PC-9 (cell line): ENCODE results near the gene NECAP2. TPM values are rescaled to one million over a fixed set of nuclear protein-coding genes. Genes with fewer than 3 reads are reported as not detected.
"Not testable (repeated sequence)": the region's sequence is repeated elsewhere in the genome, so short reads cannot be mapped to it uniquely, and the experiment has no call there.

Experiments
- BruUV-seq: library from RNA; stranded (reverse); fragments of 400-500 nt; replicated peaks from 2 replicates; lab custom pipeline; 2021; lab: Mats Ljungman, UMichigan
- CTCF ChIA-PET: fragments of 300-600 bp; sonication (Branson Sonifier 250); formaldehyde crosslinking; loops from one replicate; lab custom pipeline; 2022; ENCODE audit warnings: antibody characterized with exemption; lab: Charles Lee
- POLR2A ChIA-PET: fragments of 300-600 bp; sonication (Branson Sonifier 250); formaldehyde crosslinking; loops from one replicate; lab custom pipeline; 2022; ENCODE audit warnings: antibody characterized with exemption; ENCODE audit not compliant: unreplicated experiment; lab: Charles Lee
- DNase-seq, 2 experiments: peaks; one replicate each; pipeline versions ENCODE4 v3.0.0 to v3.0.0-alpha.2; 2015 to 2022; ENCODE audit warnings: mixed read lengths in 1 of 2
- H2AFZ ChIP-seq: fragments of 200-600 bp; sonication (generic); 2 replicates; pipeline ENCODE4 v1.8.1; 2017; ENCODE audit warnings: antibody characterized with exemption
- H3F3A ChIP-seq: fragments of 200-600 bp; sonication (generic); 2 replicates; pipeline ENCODE4 v1.8.1; 2017; ENCODE audit warnings: antibody characterized with exemption, mild to moderate bottlenecking, low read depth; ENCODE audit not compliant: insufficient read depth
- H3K27ac ChIP-seq: fragments of 200-600 bp; sonication (generic); 2 replicates; pipeline ENCODE4 v1.6.1; 2016; ENCODE audit warnings: mixed run types
- H3K27me3 ChIP-seq: fragments of 200-600 bp; sonication (generic); 2 replicates; pipeline ENCODE4 v1.6.1; 2016; ENCODE audit warnings: low read depth, mixed run types; ENCODE audit not compliant: insufficient read depth
- H3K36me3 ChIP-seq: fragments of 200-600 bp; sonication (generic); 2 replicates; pipeline ENCODE4 v1.6.1; 2016; ENCODE audit warnings: low read depth, mixed run types
- H3K4me1 ChIP-seq: fragments of 200-600 bp; sonication (generic); replicated peaks from 2 replicates; pipeline ENCODE4 v1.6.1; 2016; ENCODE audit warnings: mixed run types; ENCODE audit not compliant: insufficient read depth
- H3K4me2 ChIP-seq: fragments of 200-600 bp; sonication (generic); 2 replicates; pipeline ENCODE4 v1.6.1; 2017; ENCODE audit warnings: mixed run types
- H3K4me3 ChIP-seq: fragments of 200-600 bp; sonication (generic); 2 replicates; pipeline ENCODE4 v1.6.1; 2016; ENCODE audit warnings: mixed run types
- H3K79me2 ChIP-seq: fragments of 200-600 bp; sonication (generic); 2 replicates; pipeline ENCODE4 v1.6.1; 2017; ENCODE audit warnings: low read depth, mixed run types
- H3K9me2 ChIP-seq: fragments of 200-600 bp; sonication (generic); 2 replicates; pipeline ENCODE4 v1.8.1; 2017; ENCODE audit warnings: mild to moderate bottlenecking; ENCODE audit not compliant: insufficient read depth
- H3K9me3 ChIP-seq: fragments of 200-600 bp; sonication (generic); 2 replicates; pipeline ENCODE4 v1.8.1; 2016; ENCODE audit warnings: low read depth; ENCODE audit not compliant: insufficient read depth
- H4K20me1 ChIP-seq: fragments of 200-600 bp; sonication (generic); 2 replicates; pipeline ENCODE4 v1.8.1; 2017; ENCODE audit not compliant: insufficient read depth
- EZH2 ChIP-seq: fragments of 200-600 bp; sonication (generic); IDR thresholded peaks from 2 replicates; pipeline ENCODE4 v1.8.0; 2017; ENCODE audit warnings: antibody characterized with exemption, low read depth
- intact Hi-C: fragments of 100-400 bp; cut with micrococcal nuclease; formaldehyde crosslinking; loops from one replicate; pipeline ENCODE4 v1.10.0; 2022; ENCODE audit not compliant: unreplicated experiment
- total RNA-seq: library from RNA; stranded (reverse); gene quantifications from 2 replicates; pipeline ENCODE4 v1.2.3, GENCODE V29; 2021
- TF ChIP-seq, protein P1 (sequence below): fragments of 200-600 bp; sonication (generic); conservative IDR thresholded peaks from 2 replicates; pipeline ENCODE4 v1.6.1; 2017; ENCODE audit warnings: mixed run types, antibody characterized with exemption, mild to moderate bottlenecking, moderate library complexity

NECAP2 gene
- total RNA-seq, 1 experiment from 2014 or later, result 49.6 TPM

DNA sequence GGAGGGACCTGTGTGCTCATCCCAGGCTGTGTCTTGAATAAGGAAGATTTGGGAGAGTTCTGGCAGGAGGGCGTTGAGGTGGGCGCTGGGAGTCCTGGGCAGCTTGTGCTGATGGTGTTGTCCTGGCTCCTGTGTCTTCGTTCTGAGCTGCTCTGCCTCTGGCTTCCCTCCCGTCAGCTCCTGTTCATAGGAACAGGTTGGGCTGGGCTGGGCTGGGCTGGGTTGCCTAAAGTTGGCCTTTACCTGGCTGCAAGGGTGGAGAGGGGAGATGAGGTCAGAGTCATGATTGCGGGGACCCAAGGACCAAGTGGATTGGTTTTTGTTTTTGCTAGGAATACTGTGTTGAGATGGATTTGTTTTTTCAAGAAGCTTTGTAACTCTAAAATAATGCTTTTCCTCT is 9.1 kb downstream of the NECAP2 start:
- no peaks in the 10 kb centered on the region for H3K36me3 ChIP-seq
- intact Hi-C loops, result no loop called here
- no peak for DNase-seq
- H4K20me1 ChIP-seq, result no peaks in the 10 kb centered on the region
- H3K9me2 ChIP-seq, result no peaks in the 10 kb centered on the region
- no TSS peak for BruUV-seq
- no peaks in the 10 kb centered on the region for H3K79me2 ChIP-seq
- no peaks in the 10 kb centered on the region for H3K4me1 ChIP-seq
- no peaks in the 10 kb centered on the region for H3F3A ChIP-seq
- POLR2A ChIA-PET, result no interaction called here
- H3K27ac ChIP-seq, result no peak overlapping the region
- no peak overlapping the region for H3K4me3 ChIP-seq
- H3K27me3 ChIP-seq, result no peaks in the 10 kb centered on the region
- no peak overlapping the region for H2AFZ ChIP-seq
- H3K9me3 ChIP-seq, result no peaks in the 10 kb centered on the region
- CTCF ChIA-PET, result no interaction called here
- TF ChIP-seq, protein P1, sequence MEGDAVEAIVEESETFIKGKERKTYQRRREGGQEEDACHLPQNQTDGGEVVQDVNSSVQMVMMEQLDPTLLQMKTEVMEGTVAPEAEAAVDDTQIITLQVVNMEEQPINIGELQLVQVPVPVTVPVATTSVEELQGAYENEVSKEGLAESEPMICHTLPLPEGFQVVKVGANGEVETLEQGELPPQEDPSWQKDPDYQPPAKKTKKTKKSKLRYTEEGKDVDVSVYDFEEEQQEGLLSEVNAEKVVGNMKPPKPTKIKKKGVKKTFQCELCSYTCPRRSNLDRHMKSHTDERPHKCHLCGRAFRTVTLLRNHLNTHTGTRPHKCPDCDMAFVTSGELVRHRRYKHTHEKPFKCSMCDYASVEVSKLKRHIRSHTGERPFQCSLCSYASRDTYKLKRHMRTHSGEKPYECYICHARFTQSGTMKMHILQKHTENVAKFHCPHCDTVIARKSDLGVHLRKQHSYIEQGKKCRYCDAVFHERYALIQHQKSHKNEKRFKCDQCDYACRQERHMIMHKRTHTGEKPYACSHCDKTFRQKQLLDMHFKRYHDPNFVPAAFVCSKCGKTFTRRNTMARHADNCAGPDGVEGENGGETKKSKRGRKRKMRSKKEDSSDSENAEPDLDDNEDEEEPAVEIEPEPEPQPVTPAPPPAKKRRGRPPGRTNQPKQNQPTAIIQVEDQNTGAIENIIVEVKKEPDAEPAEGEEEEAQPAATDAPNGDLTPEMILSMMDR, result no peak
- TF ChIP-seq EZH2, result no peak
- no peak overlapping the region for H3K4me2 ChIP-seq

- Histone ChIP-seq H3K4me3 (no peak overlapping the region), H3F3A (no peaks in the 10 kb centered on the region), H3K27ac (no peak overlapping the region), H3K79me2 (no peaks in the 10 kb centered on the region), H3K4me1 (no peaks in the 10 kb centered on the region), H3K9me3 (no peaks in the 10 kb centered on the region), H3K36me3 (no peaks in the 10 kb centered on the region), H2AFZ (no peak overlapping the region), H4K20me1 (no peaks in the 10 kb centered on the region), H3K9me2 (no peaks in the 10 kb centered on the region), H3K4me2 (no peak overlapping the region), H3K27me3 (no peaks in the 10 kb centered on the region)
- BruUV-seq, result no TSS peak
- DNase-seq, result no peak
- CTCF ChIA-PET, result no interaction called here
- intact Hi-C loops, result no loop called here
- POLR2A ChIA-PET, result no interaction called here
- TF ChIP-seq, protein P1, result no peak
- no peak for TF ChIP-seq EZH2
Measured at GRCh38 chr1:16450863-16451481, 10.4 kb downstream of the NECAP2 start.

GRCh38 chr1:16451841-16452528 is 11.5 kb downstream of the NECAP2 start:
- H3K9me3 ChIP-seq, result no peaks in the 10 kb centered on the region
- no peaks in the 10 kb centered on the region for H3K9me2 ChIP-seq
- no peaks in the 10 kb centered on the region for H3F3A ChIP-seq
- no peaks in the 10 kb centered on the region for H3K27me3 ChIP-seq
- no peak overlapping the region for H2AFZ ChIP-seq
- no peak overlapping the region for H3K4me2 ChIP-seq
- no peaks in the 10 kb centered on the region for H3K36me3 ChIP-seq
- CTCF ChIA-PET, result no interaction called here
- no TSS peak for BruUV-seq
- H3K4me1 ChIP-seq, result no peaks in the 10 kb centered on the region
- TF ChIP-seq, protein P1, result no peak
- no peak for TF ChIP-seq EZH2
- no peak overlapping the region for H3K4me3 ChIP-seq
- DNase-seq, result no peak
- H3K79me2 ChIP-seq, result no peaks in the 10 kb centered on the region
- H4K20me1 ChIP-seq, result no peaks in the 10 kb centered on the region
- intact Hi-C loops, result no loop called here
- H3K27ac ChIP-seq, result no peak overlapping the region
- POLR2A ChIA-PET, result no interaction called here

DNA sequence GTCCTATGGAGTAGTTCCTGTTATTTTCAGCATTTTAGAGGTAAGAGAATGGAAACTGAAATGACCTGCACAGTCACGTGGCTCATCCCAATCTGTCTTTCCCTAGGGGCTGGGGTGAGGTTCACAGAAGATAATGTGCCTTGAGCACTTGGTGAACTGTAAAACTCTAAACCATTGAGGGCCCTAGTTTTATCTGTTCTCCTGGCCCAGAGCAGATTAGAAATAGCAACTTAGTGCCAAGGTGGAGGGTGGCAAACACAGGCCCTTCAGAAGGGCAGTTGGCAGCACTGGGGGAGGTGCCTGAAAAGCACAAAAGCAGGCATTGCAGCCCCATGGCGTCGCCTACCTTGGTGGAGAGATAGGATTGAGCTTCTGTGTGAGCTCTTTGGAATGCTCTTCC is 14.4 kb downstream of the NECAP2 start:
- H3K9me3 ChIP-seq, CTCF ChIA-PET, H3K9me2 ChIP-seq, H3K4me1 ChIP-seq, H3K4me2 ChIP-seq, intact Hi-C loops, H3K4me3 ChIP-seq, BruUV-seq, POLR2A ChIA-PET, H2AFZ ChIP-seq, H3K36me3 ChIP-seq, H3K27ac ChIP-seq, H3K27me3 ChIP-seq, DNase-seq, H4K20me1 ChIP-seq, H3K79me2 ChIP-seq, H3F3A ChIP-seq: not testable (repeated sequence)

GRCh38 chr1:16456151-16456550 is 15.6 kb downstream of the NECAP2 start:
- H3K4me1 ChIP-seq, BruUV-seq, H3K27ac ChIP-seq, H3K36me3 ChIP-seq, H3K27me3 ChIP-seq, H3K4me3 ChIP-seq, H4K20me1 ChIP-seq, H3K9me2 ChIP-seq, POLR2A ChIA-PET, H2AFZ ChIP-seq, H3F3A ChIP-seq, H3K4me2 ChIP-seq, DNase-seq, H3K79me2 ChIP-seq, H3K9me3 ChIP-seq, CTCF ChIA-PET, intact Hi-C loops: not testable (repeated sequence)
